GM04503 (cell line): ENCODE measurements around the gene MARCHF6.
"Not testable (repeated sequence)": the region's sequence is repeated elsewhere in the genome, so short reads cannot be mapped to it uniquely, and the experiment has no call there.

Experiments
- DNase-seq: peaks from one replicate; pipeline ENCODE4 v3.0.0-alpha.2; 2012; ENCODE audit warnings: low read depth

MARCHF6 gene, protein sequence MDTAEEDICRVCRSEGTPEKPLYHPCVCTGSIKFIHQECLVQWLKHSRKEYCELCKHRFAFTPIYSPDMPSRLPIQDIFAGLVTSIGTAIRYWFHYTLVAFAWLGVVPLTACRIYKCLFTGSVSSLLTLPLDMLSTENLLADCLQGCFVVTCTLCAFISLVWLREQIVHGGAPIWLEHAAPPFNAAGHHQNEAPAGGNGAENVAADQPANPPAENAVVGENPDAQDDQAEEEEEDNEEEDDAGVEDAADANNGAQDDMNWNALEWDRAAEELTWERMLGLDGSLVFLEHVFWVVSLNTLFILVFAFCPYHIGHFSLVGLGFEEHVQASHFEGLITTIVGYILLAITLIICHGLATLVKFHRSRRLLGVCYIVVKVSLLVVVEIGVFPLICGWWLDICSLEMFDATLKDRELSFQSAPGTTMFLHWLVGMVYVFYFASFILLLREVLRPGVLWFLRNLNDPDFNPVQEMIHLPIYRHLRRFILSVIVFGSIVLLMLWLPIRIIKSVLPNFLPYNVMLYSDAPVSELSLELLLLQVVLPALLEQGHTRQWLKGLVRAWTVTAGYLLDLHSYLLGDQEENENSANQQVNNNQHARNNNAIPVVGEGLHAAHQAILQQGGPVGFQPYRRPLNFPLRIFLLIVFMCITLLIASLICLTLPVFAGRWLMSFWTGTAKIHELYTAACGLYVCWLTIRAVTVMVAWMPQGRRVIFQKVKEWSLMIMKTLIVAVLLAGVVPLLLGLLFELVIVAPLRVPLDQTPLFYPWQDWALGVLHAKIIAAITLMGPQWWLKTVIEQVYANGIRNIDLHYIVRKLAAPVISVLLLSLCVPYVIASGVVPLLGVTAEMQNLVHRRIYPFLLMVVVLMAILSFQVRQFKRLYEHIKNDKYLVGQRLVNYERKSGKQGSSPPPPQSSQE

DNA sequence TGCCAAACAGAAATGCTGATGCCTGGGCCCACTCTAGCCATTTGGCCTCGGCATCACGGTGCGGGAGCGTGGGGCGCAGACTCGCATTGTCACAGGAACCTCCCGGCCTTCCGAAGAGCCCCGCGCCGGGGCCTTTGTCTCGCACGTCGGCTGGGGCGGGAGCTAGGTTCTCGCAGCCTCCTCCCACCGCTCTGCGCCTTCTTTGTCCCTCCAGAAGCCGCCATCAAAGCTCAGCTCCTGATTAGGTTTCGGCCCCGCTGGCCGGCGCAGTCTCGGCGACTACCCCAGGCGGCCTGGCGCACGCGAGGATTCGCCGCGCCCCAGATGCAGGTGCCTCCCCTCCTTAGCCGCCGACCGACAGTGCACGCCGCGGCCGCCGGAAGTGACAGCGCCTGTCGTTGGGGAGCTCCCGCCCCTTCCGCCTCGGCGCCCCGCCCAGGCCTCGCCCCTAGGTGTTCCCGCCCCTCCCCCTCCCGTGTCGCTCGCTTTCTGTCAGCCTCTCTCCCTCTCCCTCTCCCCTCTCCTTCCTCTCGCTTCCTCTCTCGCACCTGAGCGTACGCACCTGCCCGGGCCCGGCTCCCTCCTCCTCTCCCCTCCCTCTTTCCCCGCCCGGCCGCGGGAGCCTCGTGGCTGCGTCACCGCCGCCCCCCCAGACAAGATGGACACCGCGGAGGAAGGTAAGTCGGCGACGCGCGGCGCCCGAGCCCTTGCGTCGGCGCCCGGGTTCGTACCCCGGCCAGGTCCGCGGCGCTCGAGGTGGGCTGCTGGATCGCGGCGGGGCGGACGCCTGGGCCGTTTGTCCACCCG lies at the start of gene MARCHF6:
Gene MARCHF6, plus strand, starts transcription at position 455 of the 807 bp plus-strand sequence. Its CDS starts 204 bp downstream, at position 659.
- DNase-seq: peak; percentile 35

DNA sequence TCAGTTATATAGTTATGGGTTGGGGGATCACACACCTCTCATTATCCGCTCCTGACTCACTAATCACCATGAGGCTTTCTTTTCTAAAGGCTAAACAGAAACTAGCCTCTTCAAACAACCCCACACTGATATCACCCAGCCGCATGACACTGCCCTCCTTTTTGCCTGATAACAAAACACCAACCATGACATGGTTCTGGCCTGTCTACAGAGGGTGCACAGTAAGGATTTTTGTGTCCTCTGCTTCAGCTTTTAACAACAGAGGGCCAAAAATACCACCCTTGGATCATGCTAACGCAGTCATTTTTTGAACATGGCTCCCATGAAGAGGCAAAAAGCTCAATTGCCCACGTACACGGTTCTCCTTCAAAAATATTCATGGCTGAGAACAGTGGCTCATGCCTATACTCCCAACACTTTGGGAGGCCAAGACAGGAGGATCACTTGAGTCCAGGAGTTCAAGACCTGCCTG lies 49.8 kb upstream of the MARCHF6 start:
- DNase-seq: no peak

GRCh38 chr5:10304932-10305331 lies 48.6 kb upstream of the MARCHF6 start:
- no peak for DNase-seq

GRCh38 chr5:10306114-10306513 lies 47.4 kb upstream of the MARCHF6 start:
- no peak for DNase-seq

- DNase-seq: no peak
Observed at GRCh38 chr5:10306806-10307205, 46.7 kb upstream of the MARCHF6 start.

DNA sequence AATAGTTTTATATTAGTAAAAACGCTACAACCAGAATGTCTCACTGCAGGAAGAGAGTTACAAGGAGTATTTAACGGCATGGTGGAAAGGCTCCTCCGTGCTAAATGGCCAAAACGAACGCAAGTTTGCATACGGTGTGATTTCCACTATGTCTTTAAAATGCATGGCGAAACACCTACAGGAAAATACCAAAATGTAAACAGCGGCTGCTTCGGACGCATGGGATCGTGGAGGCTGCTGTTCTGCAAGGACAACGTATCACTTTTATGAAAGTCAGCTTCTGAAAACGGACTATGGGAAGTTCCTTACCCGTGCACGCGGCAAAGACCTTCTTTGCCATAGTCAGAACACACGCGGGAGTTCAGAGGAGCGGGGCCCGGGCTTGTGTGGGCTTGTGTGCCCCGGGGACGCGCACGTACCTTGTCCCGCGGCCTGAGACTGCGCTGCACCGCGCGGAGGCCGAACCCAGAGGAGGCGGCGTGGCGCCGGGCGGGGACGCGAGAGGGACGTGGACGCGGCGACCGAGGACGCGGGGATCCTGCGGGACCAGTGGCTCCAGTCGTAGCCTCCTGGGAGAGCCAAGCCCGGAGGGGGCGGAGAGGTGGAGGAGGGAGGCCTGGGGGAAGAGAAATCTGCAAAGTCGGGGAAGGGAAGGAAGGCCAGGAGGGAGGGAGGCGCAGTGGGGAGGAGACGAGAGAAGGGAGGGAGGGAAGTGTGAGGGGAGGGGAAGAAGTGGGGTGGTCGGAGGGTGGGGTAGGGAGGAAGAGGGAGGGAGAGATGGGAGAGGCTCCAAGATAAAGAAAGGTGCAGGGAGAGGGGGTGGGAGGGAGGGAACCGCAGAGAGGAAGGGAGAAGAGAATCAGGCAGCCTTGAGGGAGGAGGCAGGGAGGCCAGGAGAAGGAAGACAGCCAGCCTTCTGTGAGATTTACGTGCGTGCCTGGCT lies 46.0 kb upstream of the MARCHF6 start, which contains the start of gene CMBL:
Gene CMBL, minus strand, starts transcription at position 697 of the 943 bp plus-strand sequence. CDS start 17,140 bp downstream, outside the sequence.
- DNase-seq: no peak

DNA sequence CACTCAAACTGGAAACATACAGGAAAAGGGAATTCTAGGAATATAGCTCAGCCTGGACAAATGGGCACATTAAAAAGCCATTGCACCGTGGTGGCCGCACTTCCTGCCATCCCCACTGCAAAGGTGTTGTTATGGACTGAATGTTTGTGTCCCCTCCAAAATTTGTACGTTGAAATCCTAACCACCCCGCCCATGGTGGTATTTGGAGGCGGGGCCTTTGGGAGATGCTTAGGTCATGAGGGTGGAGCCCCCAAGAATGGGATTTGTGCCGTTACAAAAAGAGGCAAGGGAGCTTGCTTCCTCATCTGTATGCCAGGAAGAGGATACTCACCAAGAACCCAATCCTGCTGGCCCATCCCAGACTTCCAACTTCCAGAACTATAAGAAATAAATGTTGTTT lies 44.7 kb upstream of the MARCHF6 start:
- no peak for DNase-seq

DNA sequence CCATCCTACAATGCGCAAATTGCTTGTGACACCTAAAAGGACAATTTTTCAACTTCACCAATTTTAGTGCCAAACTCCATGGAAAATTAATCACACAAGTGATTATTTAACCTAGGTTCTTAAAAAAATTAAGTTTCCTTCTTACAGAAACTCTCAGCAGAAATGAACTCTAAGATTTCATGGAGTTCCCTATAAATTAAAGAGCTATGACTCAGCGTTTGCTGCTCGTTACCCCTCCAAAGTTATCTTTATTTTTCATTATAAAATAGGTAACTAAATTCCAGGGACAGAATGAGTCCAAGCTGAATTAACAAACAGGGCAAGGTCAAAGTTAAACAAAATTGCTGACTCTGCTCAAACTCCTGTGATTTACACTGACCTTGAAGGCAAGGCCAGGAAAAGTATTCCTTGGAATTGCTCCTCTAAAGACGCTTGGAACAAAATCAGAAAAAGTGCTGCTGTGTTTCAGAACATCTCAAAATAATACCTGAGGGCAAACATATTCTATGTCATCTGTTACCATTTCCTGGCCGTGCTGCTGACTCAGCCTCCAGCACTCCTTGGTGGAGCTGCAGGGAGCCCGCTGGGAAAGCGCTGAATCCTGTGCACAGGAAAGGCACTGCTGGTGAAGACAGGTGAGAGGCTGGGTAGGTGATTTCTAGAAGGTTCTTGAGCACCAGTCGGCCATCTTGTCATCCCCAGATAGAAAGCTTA lies 43.3 kb upstream of the MARCHF6 start:
- DNase-seq: no peak

DNA sequence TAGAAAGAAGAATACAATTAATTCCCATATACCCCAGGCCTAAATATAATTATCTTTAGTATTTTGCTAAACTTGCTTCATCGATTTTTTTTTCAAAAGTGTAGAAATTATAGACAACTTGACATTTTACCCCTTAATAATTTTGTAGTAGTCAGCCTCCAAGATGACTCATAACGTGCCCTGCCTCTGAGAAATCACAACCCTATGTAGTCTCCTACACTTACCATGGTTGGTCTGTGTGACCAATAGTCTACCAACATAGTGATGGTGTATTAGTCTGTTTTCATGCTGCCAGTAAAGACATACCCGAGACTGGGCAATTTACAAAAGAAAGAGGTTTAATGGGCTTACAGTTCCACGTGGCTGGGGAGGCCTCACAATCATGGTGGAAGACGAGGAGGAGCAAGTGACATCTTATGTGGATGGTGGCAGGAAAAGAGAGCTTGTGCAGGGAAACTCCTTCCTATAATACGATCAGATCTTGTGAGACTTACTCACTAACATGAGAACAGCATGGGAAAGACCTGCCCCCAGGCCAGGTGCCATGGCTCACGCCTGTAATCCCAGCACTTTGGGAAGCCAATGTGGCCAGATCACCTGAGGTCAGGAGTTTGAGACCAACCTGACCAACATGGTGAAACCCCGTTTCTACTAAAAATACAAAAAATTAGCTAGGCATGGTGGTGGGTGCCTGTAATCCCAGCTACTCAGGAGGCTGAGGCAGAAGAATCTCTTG lies 42.5 kb upstream of the MARCHF6 start:
- DNase-seq: not testable (repeated sequence)

DNA sequence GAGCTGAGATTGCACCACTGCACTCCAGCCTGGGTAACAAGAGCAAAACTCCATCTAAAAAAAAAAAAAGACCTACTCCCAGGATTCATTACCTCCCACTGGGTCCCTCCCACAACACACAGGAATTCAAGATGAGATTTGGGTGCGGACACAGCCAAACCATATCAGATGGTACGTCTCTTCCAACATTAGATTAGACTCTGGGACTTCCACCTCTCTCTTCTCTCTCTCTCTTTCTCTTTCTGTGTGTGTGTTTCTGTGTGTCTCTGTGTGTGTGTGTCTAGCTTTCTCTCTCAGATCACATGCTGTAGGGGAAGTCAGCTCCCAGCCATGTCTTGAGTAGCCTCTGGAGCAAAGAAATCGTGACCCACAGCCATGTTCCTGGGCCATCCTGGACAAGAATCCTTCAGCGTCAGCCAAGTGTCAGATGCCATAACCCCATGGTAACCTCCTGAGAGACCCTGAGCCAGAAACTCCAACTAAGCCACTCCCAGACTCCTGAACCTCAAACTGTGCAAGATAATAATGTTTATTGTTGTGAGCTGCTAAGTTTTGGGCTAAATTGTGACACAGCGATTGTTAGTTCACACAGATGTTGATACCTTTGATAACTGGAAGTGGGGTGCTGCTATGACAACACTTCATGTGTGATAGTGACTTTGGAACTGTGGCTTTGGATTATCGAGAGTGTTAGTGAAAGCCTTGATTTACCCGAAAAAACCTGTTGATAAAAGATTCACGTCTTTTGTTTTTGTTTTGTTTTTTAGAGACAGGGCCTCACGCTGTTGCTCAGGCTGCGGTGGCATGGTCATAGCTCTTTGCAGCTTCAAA lies 41.7 kb upstream of the MARCHF6 start:
- DNase-seq: no peak

- DNase-seq: no peak
Observed at GRCh38 chr5:10315201-10315600, 38.3 kb upstream of the MARCHF6 start.

GRCh38 chr5:10315824-10316509 lies 37.5 kb upstream of the MARCHF6 start:
- DNase-seq: no peak

DNA sequence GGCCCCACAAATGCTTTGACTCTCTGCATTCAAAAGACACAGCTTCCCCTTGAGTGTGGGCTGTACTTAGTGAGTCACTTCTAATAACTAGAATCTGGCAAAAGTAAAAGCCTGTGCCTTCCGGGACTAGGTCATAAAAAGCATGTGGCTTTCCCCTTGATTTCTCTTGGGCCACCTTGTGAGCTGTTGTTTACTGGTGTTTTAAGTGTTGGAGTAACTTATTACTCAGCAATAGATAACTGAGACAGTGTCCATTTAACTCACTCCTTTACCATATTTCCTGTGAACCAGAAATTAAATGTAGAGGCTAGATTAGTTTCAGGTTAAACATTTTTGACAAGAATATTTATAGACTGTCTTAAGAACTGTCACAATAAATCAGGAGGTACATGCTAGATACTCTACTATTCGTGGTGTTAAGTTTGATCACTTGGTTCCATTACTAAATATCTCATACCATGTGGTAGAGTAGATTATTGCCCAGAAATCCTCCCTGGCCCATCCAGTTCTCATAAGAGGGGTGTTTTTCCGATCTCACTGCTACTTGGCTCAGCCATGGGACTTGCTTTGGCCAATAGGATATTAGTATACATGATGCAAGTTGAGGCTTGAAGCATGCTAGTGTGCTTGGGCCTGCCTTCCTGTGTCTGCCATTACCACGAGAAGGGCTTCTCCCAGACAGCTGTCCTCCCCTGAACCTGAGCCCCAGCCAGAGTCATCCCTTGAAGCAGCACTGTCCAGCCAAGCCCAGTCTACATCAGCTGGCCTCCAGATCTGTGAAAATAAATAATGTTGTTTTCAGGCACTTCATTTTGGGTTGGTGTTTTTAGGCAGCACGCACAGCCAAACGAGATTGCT lies 35.4 kb upstream of the MARCHF6 start:
- no peak for DNase-seq

- DNase-seq: no peak
Observed at GRCh38 chr5:10319202-10319851, 34.2 kb upstream of the MARCHF6 start.

- DNase-seq: no peak
Observed at GRCh38 chr5:10320793-10321192, 32.7 kb upstream of the MARCHF6 start.

- DNase-seq: no peak
Observed at GRCh38 chr5:10321882-10322281, 31.6 kb upstream of the MARCHF6 start.
